ENCODE data around the gene NDUFS1. TPM values are rescaled to one million over a fixed set of nuclear protein-coding genes. Genes with fewer than 3 reads are reported as not detected.

Gene NDUFS1
- total RNA-seq, 1 donor from 2014 or later = 33.6 TPM

DNA sequence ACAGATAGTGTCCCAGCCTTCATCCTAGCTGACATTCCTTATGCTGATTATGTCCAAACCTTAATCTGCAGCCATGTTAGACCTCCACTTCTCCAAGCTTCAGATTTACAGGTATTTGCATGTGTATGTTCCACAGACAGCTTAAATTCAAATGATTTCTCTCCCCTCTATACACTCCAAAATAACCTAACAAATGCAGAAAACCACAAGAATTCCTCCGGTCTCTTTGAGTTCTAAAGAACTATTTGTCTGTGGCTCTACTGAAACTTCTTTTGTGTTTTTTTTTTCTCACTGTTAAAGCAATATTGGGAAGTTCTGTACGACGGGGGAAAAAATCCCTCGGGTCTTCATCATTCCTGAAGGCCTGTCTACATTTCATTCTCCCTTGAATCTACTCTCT lies 8.6 kb downstream of the NDUFS1 start:
- TF ChIP-seq POLR2AphosphoS5 (IDR thresholded peaks at IDR 0.05; ENCODE audit: insufficient read depth in 1 of 2, low read depth in 1 of 2) (no peak), POLR2A (IDR thresholded peaks at IDR 0.05) (no peak)
- TF ChIP-seq, protein P1, sequence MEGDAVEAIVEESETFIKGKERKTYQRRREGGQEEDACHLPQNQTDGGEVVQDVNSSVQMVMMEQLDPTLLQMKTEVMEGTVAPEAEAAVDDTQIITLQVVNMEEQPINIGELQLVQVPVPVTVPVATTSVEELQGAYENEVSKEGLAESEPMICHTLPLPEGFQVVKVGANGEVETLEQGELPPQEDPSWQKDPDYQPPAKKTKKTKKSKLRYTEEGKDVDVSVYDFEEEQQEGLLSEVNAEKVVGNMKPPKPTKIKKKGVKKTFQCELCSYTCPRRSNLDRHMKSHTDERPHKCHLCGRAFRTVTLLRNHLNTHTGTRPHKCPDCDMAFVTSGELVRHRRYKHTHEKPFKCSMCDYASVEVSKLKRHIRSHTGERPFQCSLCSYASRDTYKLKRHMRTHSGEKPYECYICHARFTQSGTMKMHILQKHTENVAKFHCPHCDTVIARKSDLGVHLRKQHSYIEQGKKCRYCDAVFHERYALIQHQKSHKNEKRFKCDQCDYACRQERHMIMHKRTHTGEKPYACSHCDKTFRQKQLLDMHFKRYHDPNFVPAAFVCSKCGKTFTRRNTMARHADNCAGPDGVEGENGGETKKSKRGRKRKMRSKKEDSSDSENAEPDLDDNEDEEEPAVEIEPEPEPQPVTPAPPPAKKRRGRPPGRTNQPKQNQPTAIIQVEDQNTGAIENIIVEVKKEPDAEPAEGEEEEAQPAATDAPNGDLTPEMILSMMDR (IDR thresholded peaks at IDR 0.05) = no peak
- peaks cover 0 to 58% of the 10 kb centered on the region in 2 donors for H3K36me3 ChIP-seq
- no peak for DNase-seq (ENCODE audit: extremely low spot score in 2 of 2)

GRCh38 chr2:206150168-206150567 lies 9.1 kb downstream of the NDUFS1 start:
- H3K36me3 ChIP-seq = peaks cover 0 to 63% of the 10 kb centered on the region in 2 donors

More for the DNA sequence above, 8.6 kb downstream of the NDUFS1 start:
- H3K4me1 ChIP-seq = no peaks in the 10 kb centered on the region
- H3K9me3 ChIP-seq = no peaks in the 10 kb centered on the region
- H3K4me3 ChIP-seq = no peak overlapping the region
- intact Hi-C loops (cut with DNase I) = no loop called here
- no peak overlapping the region for H3K27ac ChIP-seq
- H3K27me3 ChIP-seq = no peaks in the 10 kb centered on the region

GRCh38 chr2:206149330-206149729 lies 9.9 kb downstream of the NDUFS1 start:
- TF ChIP-seq POLR2AphosphoS5 (IDR thresholded peaks at IDR 0.05; ENCODE audit: insufficient read depth in 1 of 2, low read depth in 1 of 2) = no peak
- TF ChIP-seq, protein P1 (IDR thresholded peaks at IDR 0.05) = no peak
- TF ChIP-seq POLR2A (IDR thresholded peaks at IDR 0.05) = no peak

More at GRCh38 chr2:206150168-206150567, 9.1 kb downstream of the NDUFS1 start:
- TF ChIP-seq, protein P1 (IDR thresholded peaks at IDR 0.05) = no peak
- TF ChIP-seq POLR2AphosphoS5 (IDR thresholded peaks at IDR 0.05; ENCODE audit: insufficient read depth in 1 of 2, low read depth in 1 of 2) (no peak), POLR2A (IDR thresholded peaks at IDR 0.05) (no peak)
- H3K9me3 ChIP-seq = no peaks in the 10 kb centered on the region
- H3K4me3 ChIP-seq = no peak overlapping the region
- no peaks in the 10 kb centered on the region for H3K27me3 ChIP-seq
- DNase-seq (ENCODE audit: extremely low spot score in 2 of 2) = no peak
- intact Hi-C loops (cut with DNase I) = no loop called here
- H3K4me1 ChIP-seq = no peaks in the 10 kb centered on the region
- no peak overlapping the region for H3K27ac ChIP-seq

GRCh38 chr2:206145665-206146064 lies 13.6 kb downstream of the NDUFS1 start:
- Histone ChIP-seq H3K27ac (no peak overlapping the region), H3K4me1 (no peaks in the 10 kb centered on the region), H3K27me3 (no peaks in the 10 kb centered on the region), H3K36me3 (peaks cover 5 to 94% of the 10 kb centered on the region in 2 donors), H3K9me3 (no peaks in the 10 kb centered on the region), H3K4me3 (no peak overlapping the region)
- TF ChIP-seq POLR2AphosphoS5 (IDR thresholded peaks at IDR 0.05; ENCODE audit: insufficient read depth in 1 of 2, low read depth in 1 of 2) (no peak), POLR2A (IDR thresholded peaks at IDR 0.05) (no peak)
- TF ChIP-seq, protein P1 (IDR thresholded peaks at IDR 0.05) = no peak
- intact Hi-C loops (cut with DNase I) = no loop called here
- DNase-seq (ENCODE audit: extremely low spot score in 2 of 2) = no peak

More at GRCh38 chr2:206149330-206149729, 9.9 kb downstream of the NDUFS1 start:
- peaks cover 0 to 71% of the 10 kb centered on the region in 2 donors for H3K36me3 ChIP-seq
- no peak overlapping the region for H3K4me3 ChIP-seq
- H3K27me3 ChIP-seq = no peaks in the 10 kb centered on the region
- no peaks in the 10 kb centered on the region for H3K4me1 ChIP-seq
- intact Hi-C loops (cut with DNase I) = no loop called here
- no peaks in the 10 kb centered on the region for H3K9me3 ChIP-seq
- no peak for DNase-seq (ENCODE audit: extremely low spot score in 2 of 2)
- no peak overlapping the region for H3K27ac ChIP-seq

GRCh38 chr2:206144383-206144782 lies 14.9 kb downstream of the NDUFS1 start:
- intact Hi-C loops (cut with DNase I) = no loop called here
- Histone ChIP-seq H3K4me1 (no peaks in the 10 kb centered on the region), H3K9me3 (no peaks in the 10 kb centered on the region), H3K36me3 (peaks cover 6 to 97% of the 10 kb centered on the region in 2 donors), H3K27me3 (no peaks in the 10 kb centered on the region), H3K27ac (no peak overlapping the region), H3K4me3 (no peak overlapping the region)
- TF ChIP-seq, protein P1 (IDR thresholded peaks at IDR 0.05) = no peak
- TF ChIP-seq POLR2A (IDR thresholded peaks at IDR 0.05) (no peak), POLR2AphosphoS5 (IDR thresholded peaks at IDR 0.05; ENCODE audit: insufficient read depth in 1 of 2, low read depth in 1 of 2) (no peak)
- no peak for DNase-seq (ENCODE audit: extremely low spot score in 2 of 2)
